Ascending aorta (tissue), 2 donors: ENCODE results near the gene C2CD4A. TPM values are rescaled to one million over a fixed set of nuclear protein-coding genes. Genes with fewer than 3 reads are reported as not detected.
A peak's percentile ranks its signal among the peaks of the same experiment; 100 is the strongest.

Source experiments
- DNase-seq, 2 donors: peaks; one replicate each; pipeline ENCODE4 v3.0.0-alpha.2; 2019; ENCODE audit warnings: low spot score in 2 of 2
- H3K27ac ChIP-seq, 2 donors: fragments of 200-600 bp; sonication (generic); one replicate each; pipeline ENCODE4 v1.5.1; 2016 to 2017; ENCODE audit warnings: mild to moderate bottlenecking in 1 of 2
- H3K27me3 ChIP-seq: fragments of 200-600 bp; sonication (generic); one replicate; pipeline ENCODE4 v1.5.1; 2017
- H3K36me3 ChIP-seq, 2 donors: fragments of 200-600 bp; sonication (generic); one replicate each; pipeline ENCODE4 v1.5.1; 2016
- H3K4me1 ChIP-seq, 2 donors: fragments of 200-600 bp; sonication (generic); one replicate each; pipeline ENCODE4 v1.5.1; 2016 to 2017; ENCODE audit warnings: mild to moderate bottlenecking in 1 of 2
- H3K4me3 ChIP-seq, 2 donors: fragments of 200-600 bp; sonication (generic); one replicate each; pipeline ENCODE4 v1.5.1; 2016 to 2017; ENCODE audit warnings: mild to moderate bottlenecking in 1 of 2
- H3K9me3 ChIP-seq, 2 donors: fragments of 200-600 bp; sonication (generic); one replicate each; pipeline ENCODE4 v1.5.1; 2016
- CTCF ChIP-seq, 3 experiments: fragments of 200-600 bp in 2 of 3; fragments of 450-650 bp in 1 of 3; sonication (generic) in 2 of 3; IDR thresholded peaks; one replicate each; pipeline ENCODE4 v1.5.1; 2016 to 2019; ENCODE audit warnings: antibody characterized with exemption in 3 of 3, mild to moderate bottlenecking in 1 of 3, moderate library complexity in 1 of 3
- intact Hi-C: fragments of 100-400 bp; cut with DNase I; formaldehyde crosslinking; loops from one replicate; pipeline ENCODE4 v1.15.1; 2023
- total RNA-seq: library from RNA; depleted of rRNA; stranded (reverse); fragments of >200 nt; gene quantifications from one replicate; pipeline ENCODE4 v1.1.0, GENCODE V29; 2016

The C2CD4A gene
- total RNA-seq, 1 donor from 2014 or later: not detected

DNA sequence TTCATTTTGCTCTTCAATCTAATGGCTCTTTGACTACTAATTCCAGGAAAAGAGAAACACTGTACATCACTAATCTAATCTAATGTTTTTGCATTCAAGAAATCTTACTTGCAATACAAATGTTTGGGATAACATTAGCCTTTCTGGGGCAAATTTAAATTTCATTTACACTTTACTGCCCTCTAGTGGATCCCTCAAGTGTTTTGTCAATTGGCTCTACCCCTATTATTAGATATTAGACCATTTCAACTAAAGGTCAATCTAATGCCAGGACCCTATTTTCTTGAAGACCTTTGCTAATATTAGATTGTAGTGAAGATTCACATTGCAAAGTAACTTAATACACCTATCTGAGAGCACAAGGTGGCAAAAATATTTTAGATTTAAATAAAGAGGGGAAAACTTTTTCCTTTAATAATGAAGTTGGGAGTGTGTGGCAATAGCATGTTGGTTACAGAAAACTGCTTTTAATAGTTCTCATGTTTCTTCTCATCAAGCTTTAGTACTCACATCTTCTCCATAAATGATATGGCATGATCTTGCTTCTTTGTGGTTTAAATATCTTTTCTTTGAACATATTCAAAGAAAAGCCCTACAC, 5.0 kb downstream of the C2CD4A start:
- peak; percentile 37 to 69 (median 59) for TF ChIP-seq CTCF (IDR thresholded peaks at IDR 0.05)
- DNase-seq: no peak
- intact Hi-C loops: no loop called here

DNA sequence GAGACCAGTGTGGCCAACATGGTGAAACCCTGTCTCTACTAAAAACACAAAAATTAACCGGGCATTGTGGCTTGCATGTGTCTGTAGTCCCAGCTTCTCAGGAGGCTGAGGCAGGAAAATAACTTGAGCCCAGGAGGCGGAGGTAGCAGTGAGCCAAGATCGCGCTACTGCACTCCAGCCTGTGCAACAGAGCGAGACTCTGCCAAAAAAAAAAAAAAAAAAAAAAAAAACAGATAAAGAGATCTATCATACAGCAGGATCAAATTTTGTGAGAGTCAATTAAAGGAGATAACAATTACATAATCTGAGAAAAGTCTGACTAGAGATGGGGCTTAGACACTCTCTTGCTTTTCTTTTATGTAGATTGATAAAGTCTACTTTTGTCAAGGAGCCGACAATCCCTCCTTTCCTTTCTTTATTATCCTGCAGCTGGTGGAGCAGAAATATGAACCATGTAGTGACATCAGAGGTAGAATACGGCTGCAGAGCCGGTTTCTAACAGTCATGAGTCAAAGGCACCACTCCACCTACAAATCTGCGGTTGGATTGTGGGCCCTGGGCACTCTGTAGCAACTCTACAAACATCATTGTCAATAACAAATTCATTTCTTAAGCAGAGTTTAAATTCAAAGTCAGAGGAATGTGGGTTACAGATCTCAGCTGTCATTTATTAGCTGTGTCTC, 9.0 kb downstream of the C2CD4A start:
- Histone ChIP-seq H3K4me1 (no peaks in the 10 kb centered on the region), H3K9me3 (no peaks in the 10 kb centered on the region), H3K27me3 (no peaks in the 10 kb centered on the region), H3K36me3 (no peaks in the 10 kb centered on the region), H3K4me3 (no peak overlapping the region), H3K27ac (no peak overlapping the region)
- TF ChIP-seq CTCF (IDR thresholded peaks at IDR 0.05): no peak
- no peak for DNase-seq
- intact Hi-C loops: no loop called here

More for the DNA sequence above, 5.0 kb downstream of the C2CD4A start:
- H3K36me3 ChIP-seq: no peaks in the 10 kb centered on the region
- H3K27ac ChIP-seq: no peak overlapping the region
- H3K27me3 ChIP-seq: no peaks in the 10 kb centered on the region
- H3K4me3 ChIP-seq: no peak overlapping the region
- no peaks in the 10 kb centered on the region for H3K9me3 ChIP-seq
- peaks cover 4 to 5% of the 10 kb centered on the region in 2 donors for H3K4me1 ChIP-seq

- DNase-seq: no peak
- Histone ChIP-seq H3K27ac (no peak overlapping the region), H3K9me3 (no peaks in the 10 kb centered on the region), H3K4me1 (no peaks in the 10 kb centered on the region), H3K36me3 (no peaks in the 10 kb centered on the region), H3K4me3 (no peak overlapping the region), H3K27me3 (no peaks in the 10 kb centered on the region)
- intact Hi-C loops: no loop called here
- no peak for TF ChIP-seq CTCF (IDR thresholded peaks at IDR 0.05)
These were observed 12.8 kb downstream of the C2CD4A start for GRCh38 chr15:62079594-62079993.

DNA sequence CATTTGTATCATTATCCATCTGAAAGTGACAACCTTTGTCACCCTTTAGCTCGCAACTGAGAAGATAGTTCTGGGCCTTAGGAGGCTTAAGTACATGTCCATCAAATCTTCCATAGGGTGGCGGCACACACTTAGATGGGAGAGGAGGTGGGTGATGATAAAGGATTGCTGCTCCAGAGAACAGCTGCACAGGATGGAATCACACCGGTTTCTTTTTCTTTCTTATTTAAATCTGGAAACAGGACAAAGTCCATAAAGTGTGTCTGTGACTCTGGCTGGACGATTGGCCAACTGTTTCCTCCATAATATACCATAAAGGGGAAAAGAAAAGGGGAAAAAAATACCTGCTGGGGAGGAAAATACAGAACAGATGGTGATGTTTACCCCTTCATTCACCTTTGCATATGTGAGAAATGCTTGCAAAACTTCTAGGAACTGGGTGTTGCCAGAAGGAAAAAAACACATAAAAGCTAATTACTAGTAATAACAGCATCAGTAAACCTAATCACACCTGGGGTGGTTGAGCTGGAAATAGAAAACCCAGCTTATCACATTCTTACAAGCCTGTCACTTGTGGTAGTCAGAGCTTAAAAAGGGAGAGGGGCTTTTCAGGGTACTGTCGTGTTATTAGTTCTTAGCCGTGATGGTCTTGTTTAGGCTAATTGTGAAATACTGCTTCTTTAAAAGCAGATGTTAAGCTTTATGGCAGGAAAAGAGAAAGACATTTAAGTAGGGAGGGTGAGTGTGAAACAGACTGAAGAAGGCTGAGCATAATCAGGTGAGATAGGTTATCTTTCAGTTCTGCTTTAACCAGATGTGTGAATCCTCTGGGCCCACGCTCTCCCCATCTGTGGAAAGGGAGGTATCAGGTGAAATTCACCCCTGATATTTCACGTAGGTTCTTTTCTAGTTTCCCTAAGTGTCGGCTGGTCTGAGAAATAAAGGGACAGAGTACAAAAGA, 16.7 kb downstream of the C2CD4A start:
- H3K36me3 ChIP-seq: no peaks in the 10 kb centered on the region
- TF ChIP-seq CTCF (IDR thresholded peaks at IDR 0.05): no peak
- no peaks in the 10 kb centered on the region for H3K4me1 ChIP-seq
- H3K27ac ChIP-seq: no peak overlapping the region
- H3K4me3 ChIP-seq: no peak overlapping the region
- intact Hi-C loops: no loop called here
- no peak for DNase-seq
- no peaks in the 10 kb centered on the region for H3K27me3 ChIP-seq
- H3K9me3 ChIP-seq: no peaks in the 10 kb centered on the region

GRCh38 chr15:62085740-62086139, 19.0 kb downstream of the C2CD4A start:
- H3K27ac ChIP-seq: no peak overlapping the region
- no peak overlapping the region for H3K4me3 ChIP-seq
- intact Hi-C loops: no loop called here
- no peaks in the 10 kb centered on the region for H3K9me3 ChIP-seq
- no peak for DNase-seq
- no peaks in the 10 kb centered on the region for H3K36me3 ChIP-seq
- no peak for TF ChIP-seq CTCF (IDR thresholded peaks at IDR 0.05)
- no peaks in the 10 kb centered on the region for H3K4me1 ChIP-seq
- H3K27me3 ChIP-seq: no peaks in the 10 kb centered on the region
